Stimulated activated CD4-positive, alpha-beta T cell treated with anti-CD3 and anti-CD28 coated beads, Interleukin-2, amount 100 ng/mL, for 48 hours (primary cell): Measurements from ENCODE around the gene IGF2BP3.

Source experiments
- DNase-seq, 2 donors: peaks; one replicate each; pipeline ENCODE4 v3.0.0-alpha.2; 2020

IGF2BP3 gene

DNA sequence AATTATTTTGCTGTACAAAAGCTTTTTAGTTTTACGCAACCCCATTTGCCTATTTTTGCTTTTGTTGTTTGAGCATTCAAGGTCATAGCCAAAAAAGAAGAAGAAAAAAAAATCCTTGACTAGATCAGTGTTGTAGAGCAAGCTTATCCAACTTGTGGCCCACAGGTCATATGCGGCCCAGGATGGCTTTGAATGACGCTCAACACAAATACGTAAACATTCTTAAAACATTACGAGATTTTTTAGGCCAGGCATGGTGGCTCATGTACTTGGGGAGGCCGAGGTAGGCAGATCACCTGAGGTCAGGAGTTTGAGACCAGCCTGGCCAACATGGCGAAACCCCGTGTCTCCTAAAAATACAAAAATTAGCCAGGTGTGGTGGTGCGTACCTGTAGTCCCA, 179.3 kb downstream of the IGF2BP3 start:
- DNase-seq: no peak

DNA sequence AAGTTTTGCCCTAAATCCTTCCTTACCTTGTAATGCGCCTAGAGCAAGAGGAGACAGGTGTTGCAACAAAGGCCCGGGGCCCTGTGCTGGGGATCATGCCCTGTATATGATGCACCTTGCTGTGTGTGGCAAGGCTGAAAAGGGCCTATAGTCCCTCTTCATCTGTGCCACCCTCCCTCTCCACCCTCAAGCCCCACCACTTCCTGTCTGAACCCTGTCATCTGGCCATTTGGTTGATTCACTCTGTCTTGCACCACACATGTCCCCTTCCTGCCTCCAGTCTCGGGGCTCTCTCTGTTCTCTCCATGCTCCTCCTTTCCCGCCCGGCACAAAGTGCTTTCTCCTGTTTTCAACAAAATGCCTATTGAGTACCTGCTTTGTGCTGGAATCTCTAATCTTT, 182.7 kb downstream of the IGF2BP3 start:
- no peak for DNase-seq

DNA sequence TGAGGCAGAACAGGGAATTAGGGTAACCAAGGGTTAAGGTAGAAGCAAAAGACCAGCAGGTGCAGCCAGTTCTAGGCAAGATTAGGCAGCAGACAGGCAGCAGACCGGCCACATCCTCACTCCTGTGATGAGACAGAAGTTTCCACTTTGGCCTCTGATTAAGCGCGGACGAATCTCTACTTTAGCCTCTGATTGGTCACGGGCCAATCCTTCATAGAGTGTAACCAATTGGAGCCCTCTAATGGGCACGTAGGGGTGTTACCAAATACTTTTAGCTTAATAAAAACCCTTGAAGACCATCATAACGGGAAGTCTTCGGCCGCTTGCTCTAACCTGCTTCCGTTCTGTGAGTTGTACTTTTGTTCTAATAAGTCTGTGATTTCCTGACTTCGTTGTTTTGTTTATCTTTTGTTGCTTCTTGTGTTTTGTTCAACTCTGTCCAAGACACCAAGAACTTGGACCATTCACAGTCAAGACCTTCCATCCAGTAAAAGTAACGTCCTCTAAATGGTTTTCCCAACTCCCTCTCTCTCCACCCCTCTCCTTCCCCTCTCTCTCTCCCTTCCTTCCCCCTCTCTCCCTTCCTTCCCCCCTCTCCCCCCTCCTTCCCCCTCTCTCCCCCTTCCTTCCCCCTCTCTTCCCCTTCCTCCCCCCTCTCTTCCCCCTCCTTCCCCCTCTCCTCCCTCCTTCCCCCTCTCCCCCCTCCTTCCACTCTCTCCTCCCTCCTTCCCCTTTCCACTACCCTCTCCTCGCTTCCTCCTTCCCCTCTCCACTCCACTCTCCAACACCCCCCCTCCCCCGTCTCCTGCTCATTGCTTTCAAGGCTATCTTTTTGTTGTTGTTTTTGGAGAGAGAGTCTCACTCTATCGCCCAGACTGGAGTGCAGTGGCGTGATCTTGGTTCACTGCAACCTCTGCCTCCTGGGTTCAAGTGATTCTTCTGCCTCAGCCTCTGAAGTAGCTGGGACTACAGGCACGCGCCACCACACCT, 184.3 kb downstream of the IGF2BP3 start:
- no peak for DNase-seq

DNA sequence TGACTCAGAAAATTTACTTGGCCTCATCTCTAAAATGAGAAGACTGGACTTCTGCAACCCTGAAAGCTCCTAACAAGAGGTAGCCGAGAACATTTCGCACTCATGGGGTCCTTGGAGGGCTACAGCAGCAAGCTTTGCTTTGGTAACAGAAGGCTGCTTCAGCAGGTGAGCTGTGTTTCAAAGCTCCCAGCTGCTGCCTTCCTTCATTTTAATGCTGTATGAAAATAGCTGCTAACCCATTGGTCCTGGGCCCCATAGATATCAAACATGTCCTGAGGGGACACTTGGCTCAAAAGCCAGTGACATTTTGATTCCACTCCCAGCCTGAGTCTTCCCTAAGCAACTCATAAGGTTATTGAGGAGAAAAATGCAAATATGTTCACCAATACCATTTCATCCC, 185.4 kb downstream of the IGF2BP3 start:
- DNase-seq: no peak

DNA sequence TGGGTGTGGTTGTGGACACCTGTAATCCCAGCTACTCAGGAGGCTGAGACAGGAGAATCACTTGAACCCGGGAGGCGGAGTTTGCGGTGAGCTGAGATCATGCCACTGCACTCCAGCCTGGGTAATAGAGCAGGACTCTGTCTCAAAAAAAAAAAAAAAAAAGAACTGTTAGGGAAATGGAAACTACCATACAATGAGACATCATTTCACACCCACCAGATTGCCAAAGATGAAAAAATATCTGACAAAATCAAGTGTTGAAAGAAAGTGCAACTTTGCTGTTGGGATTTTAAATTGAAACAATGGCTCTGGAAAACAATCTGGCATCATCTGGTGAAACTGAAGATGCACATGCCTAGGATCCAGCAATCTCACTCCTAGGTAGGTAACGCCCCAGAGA, 187.2 kb downstream of the IGF2BP3 start:
- DNase-seq: no peak

DNA sequence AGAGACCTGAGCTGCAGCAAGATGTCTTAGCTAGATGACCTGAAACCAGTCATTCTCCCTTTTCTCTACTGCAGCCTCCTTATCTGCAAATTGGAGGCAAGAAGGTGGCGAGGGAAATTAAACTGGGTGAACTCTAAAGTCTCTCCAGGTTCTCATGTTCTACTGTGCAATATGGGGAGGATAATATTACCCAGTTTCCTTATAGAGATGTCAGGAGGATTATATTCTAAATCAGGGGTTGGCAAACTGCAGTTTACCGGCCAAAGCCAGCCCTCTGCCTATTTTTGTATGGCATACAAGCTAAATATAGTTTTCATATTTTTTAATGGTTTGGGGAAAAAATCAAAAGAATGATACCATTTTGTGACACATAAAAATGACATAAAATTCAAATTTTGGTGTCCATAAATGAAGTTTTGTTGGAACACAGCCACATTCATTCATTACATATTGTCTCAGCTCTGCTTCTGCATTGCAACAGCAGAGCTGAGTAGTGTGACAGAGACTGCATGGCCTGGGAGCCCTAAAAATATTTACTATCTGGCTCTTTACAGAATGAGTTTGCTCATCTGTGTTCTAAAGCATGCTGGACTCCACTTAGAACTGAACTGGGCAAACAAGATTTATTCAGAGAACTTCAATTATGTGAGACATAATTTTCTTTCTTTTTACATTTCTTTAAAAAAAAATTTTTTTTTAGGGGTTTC, 190.3 kb downstream of the IGF2BP3 start:
- no peak for DNase-seq

DNA sequence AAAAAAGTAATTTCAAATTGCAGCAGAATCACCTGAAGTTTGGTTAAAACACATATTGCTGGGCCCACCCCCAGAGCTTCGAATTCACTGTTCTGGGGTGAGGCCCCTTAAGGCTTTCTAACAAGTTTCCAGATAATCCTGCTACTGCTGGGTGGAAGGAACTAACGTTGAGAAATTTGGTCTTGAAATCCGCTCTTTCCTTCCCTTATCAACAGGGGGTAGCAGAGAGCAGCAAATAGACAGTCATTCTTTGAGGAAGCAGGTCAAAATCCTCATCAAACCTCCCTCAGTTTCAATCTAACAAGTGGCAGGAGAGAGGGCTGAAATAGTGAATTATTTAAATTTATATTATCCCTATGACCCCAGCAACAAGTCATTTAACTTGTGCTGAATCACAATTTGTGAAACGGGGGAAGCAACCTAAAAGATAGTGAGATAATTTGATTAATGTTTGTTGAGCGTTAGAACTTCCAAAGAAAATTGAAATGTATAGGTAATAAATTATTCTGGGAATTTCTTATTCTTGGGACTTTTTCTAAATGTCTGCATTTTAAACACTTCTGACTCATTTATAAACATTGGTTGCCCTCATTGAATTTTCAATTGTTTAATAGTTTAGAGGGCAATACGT, 192.8 kb downstream of the IGF2BP3 start:
- DNase-seq: peak; percentile 27 to 40

DNA sequence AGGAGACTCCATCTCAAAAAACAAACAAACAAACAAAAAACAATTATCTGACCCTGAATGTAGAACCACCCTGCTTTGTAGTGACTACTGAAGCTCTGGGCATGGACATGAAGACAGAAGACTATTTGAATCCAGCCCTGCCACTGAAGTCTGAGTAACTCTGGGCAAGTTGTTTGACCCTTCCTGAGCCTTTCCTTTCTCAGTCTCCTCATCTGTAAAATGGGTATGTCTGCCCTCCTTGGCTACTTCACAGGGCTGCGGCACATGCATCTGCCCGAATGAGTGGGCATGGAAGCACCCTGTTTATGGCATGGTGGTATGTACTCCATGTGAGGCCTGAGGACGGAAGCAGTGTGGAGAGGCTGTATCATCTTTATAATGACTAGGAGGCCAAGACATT, 193.3 kb downstream of the IGF2BP3 start:
- DNase-seq: no peak

DNA sequence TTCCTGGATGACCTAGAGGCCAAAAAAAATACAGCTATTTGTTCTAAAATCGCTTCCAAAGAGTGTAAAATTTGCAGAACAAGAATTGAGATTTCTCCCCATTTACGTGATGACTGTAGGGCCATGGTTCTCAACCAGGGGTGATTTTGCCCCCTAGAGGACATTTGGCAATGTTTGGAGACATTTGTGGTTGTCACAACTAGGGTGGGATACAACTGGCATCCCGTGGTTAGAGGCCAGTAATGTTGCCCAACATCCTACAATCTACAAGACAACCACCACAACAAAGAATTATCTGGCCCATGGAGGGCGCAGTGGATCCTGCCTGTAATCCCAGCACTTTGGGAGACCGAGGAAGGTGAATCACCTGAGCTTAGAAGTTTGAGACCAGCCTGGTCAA, 193.9 kb downstream of the IGF2BP3 start:
- no peak for DNase-seq

DNA sequence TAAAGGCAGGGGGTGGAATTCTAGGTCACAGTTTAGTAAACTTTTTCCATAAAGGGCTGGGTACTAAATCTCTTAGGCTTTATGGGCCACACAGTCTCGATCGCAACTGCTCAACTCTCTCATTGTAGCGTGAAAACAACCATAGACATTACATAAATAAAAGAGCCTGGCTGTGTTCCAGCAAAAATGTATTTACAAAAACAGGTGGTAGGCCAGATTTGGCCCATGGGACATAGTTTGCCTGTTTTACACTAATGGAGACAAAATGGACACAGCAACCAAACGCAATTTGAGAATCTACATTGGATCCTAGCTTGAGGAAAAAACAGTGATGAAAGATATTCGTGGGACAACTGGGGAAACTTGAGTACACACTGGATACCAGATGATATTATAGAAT, 194.4 kb downstream of the IGF2BP3 start:
- no peak for DNase-seq

DNA sequence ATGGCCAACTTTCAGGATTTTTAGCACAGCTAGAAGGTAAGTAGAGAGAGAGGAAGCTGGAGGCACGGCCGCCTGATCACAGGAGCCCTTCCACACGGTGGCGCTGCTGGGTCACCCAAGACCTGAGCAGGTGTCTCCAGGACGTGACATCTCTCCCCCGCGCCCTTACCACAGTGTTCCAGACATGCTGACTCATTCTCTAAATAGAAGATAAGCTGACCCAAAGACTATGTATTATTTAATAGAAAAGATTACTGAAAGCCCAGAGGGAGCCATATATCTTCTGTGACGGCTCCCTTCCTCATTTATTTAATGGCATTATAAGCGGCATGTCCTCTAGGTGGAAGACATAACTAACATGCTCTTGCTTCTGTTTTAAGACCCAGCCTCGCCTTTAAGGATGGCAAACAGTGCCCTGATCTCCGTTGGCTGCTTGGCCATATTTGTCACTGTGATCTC, 197.1 kb downstream of the IGF2BP3 start:
- peak; percentile 93 to 94 for DNase-seq

DNA sequence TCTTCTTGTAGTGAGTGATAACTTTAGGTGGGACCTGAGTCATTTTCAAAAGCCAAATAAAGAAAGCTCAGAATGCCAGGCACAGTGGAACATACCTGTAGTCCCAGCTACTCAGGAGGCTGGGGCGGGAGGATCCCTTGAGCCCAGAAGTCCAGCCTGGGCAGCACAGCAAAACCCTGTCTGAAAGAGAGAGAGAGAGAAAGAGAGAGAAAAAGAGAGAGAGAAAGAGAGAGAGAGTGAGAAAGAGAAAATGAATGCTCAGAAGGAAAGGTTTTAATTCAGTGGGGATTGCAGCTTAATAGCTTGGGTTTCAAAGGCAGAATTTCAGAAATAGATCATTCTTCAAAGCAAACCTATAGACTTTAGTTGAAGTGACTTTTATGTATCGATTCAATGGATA, 198.0 kb downstream of the IGF2BP3 start:
- DNase-seq: no peak

DNA sequence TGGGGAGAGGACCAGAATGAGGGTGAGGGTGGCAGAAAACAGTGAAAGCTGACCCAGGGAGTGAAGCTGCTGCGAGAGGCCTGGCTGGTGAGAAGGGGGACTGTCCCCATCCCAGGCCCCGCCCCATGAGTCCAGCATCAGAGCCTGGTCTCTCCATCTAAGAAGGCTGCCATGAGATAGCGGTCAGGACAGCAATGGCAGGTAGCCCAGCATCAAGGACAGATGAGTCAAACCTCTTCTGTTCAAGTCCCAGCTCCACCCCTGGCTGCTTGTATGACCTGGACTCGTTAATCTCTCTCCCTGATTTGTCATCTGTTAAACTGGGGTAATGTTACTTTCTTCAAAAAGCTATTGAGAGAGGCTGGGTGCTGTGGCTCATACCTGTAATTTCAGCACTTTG, 201.5 kb downstream of the IGF2BP3 start:
- DNase-seq: no peak

DNA sequence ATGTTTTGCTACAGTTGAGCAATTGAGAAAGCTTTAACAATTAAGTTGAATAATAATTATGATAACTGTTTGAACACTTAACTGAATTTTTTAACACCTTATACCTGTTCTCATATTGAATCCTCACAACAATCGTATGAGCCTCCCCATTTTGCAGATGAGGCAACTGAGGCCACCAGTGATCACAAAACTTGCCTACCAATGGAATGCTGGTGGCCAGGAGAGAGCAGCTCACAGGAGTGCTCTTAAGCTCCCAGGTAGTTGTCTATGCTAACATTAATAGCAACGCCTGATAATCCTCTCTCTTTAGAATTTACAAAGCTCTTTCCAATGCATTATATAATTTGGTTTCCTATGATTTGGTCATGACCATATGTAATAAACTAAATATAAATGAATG, 202.1 kb downstream of the IGF2BP3 start:
- DNase-seq: no peak

DNA sequence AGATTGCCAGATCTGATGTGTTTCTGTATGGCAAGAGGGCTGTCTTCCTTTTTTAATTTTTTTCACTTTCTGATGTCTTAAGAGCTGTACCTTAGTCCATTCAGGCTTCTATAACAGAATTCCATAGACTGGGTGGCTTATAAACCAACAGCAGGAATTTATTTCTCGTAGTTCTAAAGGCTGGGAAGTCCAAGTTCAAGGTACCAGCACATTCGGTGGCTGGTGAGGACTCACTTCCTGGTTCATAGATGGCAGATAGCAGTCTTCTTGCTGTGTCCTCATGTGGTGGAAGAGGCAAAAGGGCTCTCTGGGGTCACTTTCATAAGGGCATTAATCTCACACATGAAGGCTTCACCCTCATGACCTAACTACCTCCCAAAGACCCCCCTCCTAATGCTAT, 202.9 kb downstream of the IGF2BP3 start:
- no peak for DNase-seq

DNA sequence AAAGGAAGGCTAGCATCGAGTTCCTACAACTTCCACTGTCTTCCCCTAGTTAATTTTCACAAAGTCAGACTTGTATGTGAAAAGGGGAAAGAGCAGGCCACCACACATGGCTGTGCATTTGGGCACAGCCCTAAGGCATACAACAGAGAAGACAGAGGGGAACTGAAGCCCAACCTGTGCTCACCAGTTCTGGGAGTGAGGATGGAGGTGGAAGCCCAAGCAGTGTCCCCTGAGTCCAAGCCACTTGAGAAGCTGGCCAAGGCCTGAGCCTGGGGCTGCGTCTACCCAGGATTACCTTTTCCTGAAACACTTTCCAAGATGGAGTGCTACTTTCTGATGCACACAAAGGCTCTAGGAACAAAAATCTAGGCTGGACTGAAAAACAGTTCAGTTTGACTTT, 203.4 kb downstream of the IGF2BP3 start:
- DNase-seq: no peak

DNA sequence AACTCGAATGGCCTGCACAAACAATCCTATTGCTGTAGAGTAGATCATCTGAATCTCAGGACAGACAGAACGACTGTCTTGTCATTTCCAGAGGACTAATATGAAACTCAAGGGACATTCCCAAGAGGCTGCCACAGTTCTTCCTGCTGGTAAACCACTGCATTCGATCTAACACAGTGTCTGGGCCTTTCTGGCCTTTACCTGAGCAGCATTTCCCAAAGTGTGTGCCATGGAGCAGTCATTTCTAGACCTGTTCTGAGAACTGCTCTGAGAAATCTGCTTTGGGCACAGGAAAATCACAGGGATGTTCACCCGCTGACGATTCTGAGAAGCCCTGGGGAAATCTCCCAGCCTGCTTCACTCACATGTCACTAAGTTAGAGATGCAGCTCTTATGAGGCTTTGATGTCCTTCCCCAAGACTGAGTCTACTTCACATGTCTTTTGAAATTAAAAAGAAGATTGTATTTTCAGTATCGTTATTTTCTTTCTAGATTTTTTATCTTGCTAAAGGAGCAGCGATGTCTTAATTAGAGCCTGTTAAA, 205.3 kb downstream of the IGF2BP3 start:
- DNase-seq: no peak

DNA sequence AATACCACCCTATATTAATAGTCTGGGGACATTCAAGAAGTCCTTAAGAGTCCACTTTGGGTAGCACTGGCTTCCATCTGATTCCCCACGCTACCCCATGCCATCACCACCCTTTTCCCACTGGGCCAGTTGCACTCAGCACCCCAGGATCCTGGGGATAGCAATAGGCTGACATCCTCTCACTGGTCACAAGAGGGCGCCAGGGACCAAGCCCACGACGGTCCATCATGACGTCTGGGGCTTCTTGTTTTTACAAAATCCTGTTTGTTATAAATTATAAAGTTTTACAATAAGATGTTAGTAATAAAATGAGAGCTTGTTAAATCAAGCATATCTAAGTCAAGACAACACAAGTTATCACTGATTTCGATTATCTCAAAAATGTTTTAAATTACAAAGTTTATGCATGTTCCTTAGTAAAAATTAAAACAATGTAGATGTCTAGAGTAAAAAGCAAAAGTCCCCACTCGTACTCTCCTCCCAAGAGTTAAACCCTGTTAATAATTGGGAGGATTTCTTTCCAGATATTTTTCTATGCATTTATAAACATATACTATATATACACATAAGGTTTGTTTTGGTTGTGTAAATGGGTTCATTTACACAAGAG, 208.3 kb downstream of the IGF2BP3 start:
- DNase-seq: peak; percentile 57 to 60

DNA sequence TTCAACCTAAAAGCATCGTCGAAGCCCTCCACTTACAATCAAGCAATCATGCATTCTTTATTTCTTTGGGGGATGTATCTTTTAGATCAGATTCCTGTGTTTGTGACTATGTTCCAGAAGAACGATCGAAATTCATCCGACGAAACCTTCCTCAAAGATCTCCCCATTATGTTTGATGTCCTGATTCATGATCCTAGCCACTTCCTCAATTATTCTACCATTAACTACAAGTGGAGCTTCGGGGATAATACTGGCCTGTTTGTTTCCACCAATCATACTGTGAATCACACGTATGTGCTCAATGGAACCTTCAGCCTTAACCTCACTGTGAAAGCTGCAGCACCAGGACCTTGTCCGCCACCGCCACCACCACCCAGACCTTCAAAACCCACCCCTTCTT, 209.9 kb downstream of the IGF2BP3 start:
- no peak for DNase-seq
